PFSK-1 (cell line): ENCODE results near the gene ADGRB3.

Source experiments
- FOXP2 ChIP-seq: optimal IDR thresholded peaks from 2 replicates; pipeline ENCODE3; 2011; ENCODE audit warnings: borderline replicate concordance, control low read depth, inconsistent platforms; ENCODE audit not compliant: insufficient read depth; ENCODE audit errors: extremely low read length, extremely low read depth
- POLR2AphosphoS5 ChIP-seq: IDR thresholded peaks from 2 replicates; pipeline ENCODE4 v1.6.1; 2012; ENCODE audit warnings: low read depth, mild to moderate bottlenecking, control low read depth, low read length, moderate library complexity
- REST ChIP-seq, 2 experiments: IDR thresholded peaks; 2 replicates each; pipeline versions ENCODE4 v1.6.1 to v1.8.0; 2011 to 2012; ENCODE audit warnings: low read depth in 2 of 2, low read length in 2 of 2, control low read depth in 1 of 2, inconsistent platforms in 1 of 2, mild to moderate bottlenecking in 1 of 2, moderate library complexity in 1 of 2; ENCODE audit not compliant: insufficient read depth in 1 of 2
- SIN3A ChIP-seq: IDR thresholded peaks from 2 replicates; pipeline ENCODE4 v1.6.1; 2012; ENCODE audit warnings: mild to moderate bottlenecking, low read length, moderate library complexity, borderline replicate concordance; ENCODE audit not compliant: insufficient read depth
- TAF1 ChIP-seq: IDR thresholded peaks from 2 replicates; pipeline ENCODE4 v1.6.1; 2012; ENCODE audit warnings: low read length, control low read depth, borderline replicate concordance; ENCODE audit not compliant: insufficient read depth

The ADGRB3 gene

DNA sequence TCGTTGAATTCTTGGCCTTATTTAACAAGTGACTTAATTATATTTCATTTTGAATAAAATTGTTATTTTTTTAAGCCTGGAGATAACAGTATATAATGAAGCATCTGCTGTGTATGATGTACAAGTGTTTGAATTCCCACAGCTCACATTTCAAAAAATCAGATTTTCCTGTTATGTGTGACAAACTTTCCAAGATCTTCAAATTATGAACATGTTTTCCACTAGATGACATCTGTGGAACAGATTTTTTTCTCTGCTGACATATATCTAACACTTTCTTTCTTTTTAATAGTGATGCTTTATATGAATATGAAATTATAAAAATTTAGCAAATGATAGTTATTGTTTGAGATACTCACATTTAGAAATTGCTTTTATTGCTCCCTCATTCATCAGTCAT, 678.9 kb downstream of the ADGRB3 start:
- TF ChIP-seq FOXP2 (no peak), REST (IDR thresholded peaks at IDR 0.05; ENCODE audit: insufficient read depth in 1 of 2, low read depth in 2 of 2, low read length in 2 of 2) (no peak), POLR2AphosphoS5 (no peak), SIN3A (no peak), TAF1 (no peak)

GRCh38 chr6:69314531-69314930, 679.4 kb downstream of the ADGRB3 start:
- TF ChIP-seq POLR2AphosphoS5 (no peak), SIN3A (no peak), REST (IDR thresholded peaks at IDR 0.05; ENCODE audit: insufficient read depth in 1 of 2, low read depth in 2 of 2, low read length in 2 of 2) (no peak), TAF1 (no peak), FOXP2 (no peak)

DNA sequence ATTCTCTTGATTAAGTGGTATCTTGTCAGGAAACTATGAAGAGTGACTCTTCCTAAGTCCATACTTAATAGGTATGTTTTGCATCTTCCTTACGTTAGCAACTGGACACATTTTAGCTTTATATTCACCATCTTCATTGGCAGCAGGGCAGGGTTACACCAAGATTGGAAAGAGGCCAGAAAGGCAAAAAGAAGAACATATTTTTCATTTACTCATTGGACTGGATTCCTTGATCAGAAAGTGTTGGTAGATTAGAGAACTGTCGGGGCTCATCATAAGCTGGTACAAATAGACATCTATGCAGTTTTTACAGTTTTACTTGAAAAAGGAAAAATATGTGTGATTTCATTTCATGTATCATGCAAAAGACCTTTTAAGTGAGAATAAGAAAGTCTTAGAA, 696.8 kb downstream of the ADGRB3 start:
- TF ChIP-seq TAF1 = no peak
- TF ChIP-seq POLR2AphosphoS5 = no peak
- no peak for TF ChIP-seq FOXP2
- TF ChIP-seq SIN3A = no peak
- TF ChIP-seq REST (IDR thresholded peaks at IDR 0.05; ENCODE audit: insufficient read depth in 1 of 2, low read depth in 2 of 2, low read length in 2 of 2) = no peak

GRCh38 chr6:69337311-69337710, 702.2 kb downstream of the ADGRB3 start:
- no peak for TF ChIP-seq TAF1
- no peak for TF ChIP-seq FOXP2
- no peak for TF ChIP-seq POLR2AphosphoS5
- TF ChIP-seq SIN3A = no peak
- no peak for TF ChIP-seq REST (IDR thresholded peaks at IDR 0.05; ENCODE audit: insufficient read depth in 1 of 2, low read depth in 2 of 2, low read length in 2 of 2)

DNA sequence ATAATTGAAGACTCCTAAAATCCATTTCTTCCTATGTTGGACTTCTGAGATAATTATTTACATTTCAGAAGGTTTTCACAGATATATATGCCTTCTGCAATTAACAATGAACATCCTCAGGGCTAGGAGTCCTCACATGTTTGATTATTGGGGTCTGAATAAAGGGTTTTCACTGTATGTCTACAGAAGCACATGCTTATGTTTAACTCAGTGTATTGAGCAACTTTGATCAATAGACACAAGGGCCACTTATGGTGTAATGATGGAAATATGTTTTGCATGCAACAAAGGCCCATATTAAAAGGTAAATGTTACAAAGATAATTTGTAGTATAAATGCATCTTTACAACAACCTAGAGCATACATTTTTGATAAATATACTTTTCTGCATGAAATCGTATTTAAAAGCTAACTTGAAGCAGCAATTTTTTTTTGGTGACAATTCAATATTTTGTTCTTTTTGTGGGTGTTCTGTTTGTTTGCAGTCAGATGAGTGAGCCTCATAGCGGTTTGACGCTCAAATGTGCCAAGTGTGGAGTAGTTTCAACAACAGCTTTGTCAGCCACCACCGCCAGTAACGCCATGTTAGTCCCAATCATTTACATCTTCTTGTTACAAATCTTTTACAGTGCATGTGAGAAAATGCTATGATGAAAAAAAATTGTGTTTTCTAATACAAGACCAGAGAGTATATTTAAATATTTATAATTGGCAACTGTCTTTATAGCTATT, 703.5 kb downstream of the ADGRB3 start:
- TF ChIP-seq POLR2AphosphoS5 = no peak
- no peak for TF ChIP-seq REST (IDR thresholded peaks at IDR 0.05; ENCODE audit: insufficient read depth in 1 of 2, low read depth in 2 of 2, low read length in 2 of 2)
- TF ChIP-seq SIN3A = no peak
- no peak for TF ChIP-seq FOXP2
- TF ChIP-seq TAF1 = no peak
